Endothelial cell of umbilical vein (primary cell): ENCODE results near the gene SDK2.

Source experiments
- EZH2 ChIP-seq: IDR thresholded peaks from 2 replicates; pipeline ENCODE4 v1.6.1; 2012; ENCODE audit warnings: borderline replicate concordance, low read depth, mild to moderate bottlenecking, moderate library complexity, low read length, inconsistent platforms; ENCODE audit not compliant: severe bottlenecking
- FOS ChIP-seq: IDR thresholded peaks from 2 replicates; pipeline ENCODE4 v1.6.1; 2011; ENCODE audit warnings: mild to moderate bottlenecking, low read length, moderate library complexity, borderline replicate concordance; ENCODE audit not compliant: insufficient read depth
- JUN ChIP-seq: IDR thresholded peaks from 2 replicates; pipeline ENCODE4 v1.6.1; 2011; ENCODE audit warnings: borderline replicate concordance, low read depth; ENCODE audit not compliant: insufficient read length, insufficient read depth
- MYC ChIP-seq: IDR thresholded peaks from one replicate; pipeline ENCODE4 v1.6.1; 2011; ENCODE audit warnings: mild to moderate bottlenecking, low read depth, low read length
- POLR2A ChIP-seq: IDR thresholded peaks from 2 replicates; pipeline ENCODE4 v1.6.1; 2012; ENCODE audit warnings: low read depth, mild to moderate bottlenecking, control low read depth, low read length
- POLR2AphosphoS5 ChIP-seq: IDR thresholded peaks from 2 replicates; pipeline ENCODE4 v1.6.1; 2012; ENCODE audit warnings: low read depth, mild to moderate bottlenecking, control low read depth, low read length, moderate library complexity; ENCODE audit not compliant: insufficient read depth
- TF ChIP-seq, protein P1 (sequence below), 2 donors: IDR thresholded peaks; 1 replicate in 1 of 2; 2 replicates in 1 of 2; pipeline ENCODE4 v1.5.1; 2011; ENCODE audit warnings: low read length in 2 of 2, mild to moderate bottlenecking in 2 of 2, moderate library complexity in 2 of 2, control low read depth in 1 of 2, inconsistent platforms in 1 of 2, low read depth in 1 of 2; ENCODE audit not compliant: insufficient read depth in 1 of 2; ENCODE audit errors: extremely low read depth in 1 of 2
- TF ChIP-seq, protein P2 (sequence below): IDR thresholded peaks from 2 replicates; pipeline ENCODE4 v1.6.1; 2011; ENCODE audit not compliant: insufficient read depth, insufficient read length

DNA sequence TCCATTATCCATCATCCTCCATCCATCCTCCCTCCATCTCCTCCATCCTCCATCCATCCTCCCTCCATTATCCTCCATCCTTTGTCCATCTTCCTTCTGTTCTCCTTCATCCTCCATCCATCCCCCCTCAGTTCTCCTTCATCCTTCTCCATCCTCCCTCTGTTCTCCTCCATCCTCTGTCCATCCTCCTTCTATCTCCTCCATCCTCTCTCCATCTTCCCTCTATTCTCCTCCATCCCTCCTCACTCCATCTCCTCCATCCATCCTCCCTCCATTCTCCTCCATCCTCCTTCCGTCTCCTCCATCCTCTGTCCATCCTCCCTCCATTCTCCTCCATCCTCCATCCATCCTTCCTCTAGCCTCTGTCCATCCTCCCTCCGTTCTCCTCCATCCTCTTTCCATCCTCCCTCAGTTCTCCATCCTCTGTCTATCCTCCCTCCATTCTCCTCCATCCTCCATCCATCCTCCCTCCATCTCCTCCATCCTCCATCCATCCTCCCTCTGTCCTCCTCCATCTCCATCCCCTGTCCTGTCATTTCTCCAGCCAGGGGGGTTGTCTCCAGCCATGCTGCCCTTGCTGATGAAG, 143.7 kb downstream of the SDK2 start:
- TF ChIP-seq, protein P1, sequence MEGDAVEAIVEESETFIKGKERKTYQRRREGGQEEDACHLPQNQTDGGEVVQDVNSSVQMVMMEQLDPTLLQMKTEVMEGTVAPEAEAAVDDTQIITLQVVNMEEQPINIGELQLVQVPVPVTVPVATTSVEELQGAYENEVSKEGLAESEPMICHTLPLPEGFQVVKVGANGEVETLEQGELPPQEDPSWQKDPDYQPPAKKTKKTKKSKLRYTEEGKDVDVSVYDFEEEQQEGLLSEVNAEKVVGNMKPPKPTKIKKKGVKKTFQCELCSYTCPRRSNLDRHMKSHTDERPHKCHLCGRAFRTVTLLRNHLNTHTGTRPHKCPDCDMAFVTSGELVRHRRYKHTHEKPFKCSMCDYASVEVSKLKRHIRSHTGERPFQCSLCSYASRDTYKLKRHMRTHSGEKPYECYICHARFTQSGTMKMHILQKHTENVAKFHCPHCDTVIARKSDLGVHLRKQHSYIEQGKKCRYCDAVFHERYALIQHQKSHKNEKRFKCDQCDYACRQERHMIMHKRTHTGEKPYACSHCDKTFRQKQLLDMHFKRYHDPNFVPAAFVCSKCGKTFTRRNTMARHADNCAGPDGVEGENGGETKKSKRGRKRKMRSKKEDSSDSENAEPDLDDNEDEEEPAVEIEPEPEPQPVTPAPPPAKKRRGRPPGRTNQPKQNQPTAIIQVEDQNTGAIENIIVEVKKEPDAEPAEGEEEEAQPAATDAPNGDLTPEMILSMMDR (IDR thresholded peaks at IDR 0.05; ENCODE audit: extremely low read depth in 1 of 2, insufficient read depth in 1 of 2, low read depth in 1 of 2, low read length in 2 of 2) = no peak
- TF ChIP-seq POLR2A (no peak), POLR2AphosphoS5 (no peak), EZH2 (no peak), JUN (no peak), FOS (no peak), MYC (no peak)
- TF ChIP-seq, protein P2, sequence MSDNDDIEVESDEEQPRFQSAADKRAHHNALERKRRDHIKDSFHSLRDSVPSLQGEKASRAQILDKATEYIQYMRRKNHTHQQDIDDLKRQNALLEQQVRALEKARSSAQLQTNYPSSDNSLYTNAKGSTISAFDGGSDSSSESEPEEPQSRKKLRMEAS = no peak
